LoVo (cell line): ENCODE measurements around the gene IGSF21.

ENCODE experiments used
- DNase-seq: peaks from one replicate; pipeline ENCODE4 v3.0.0-alpha.2; 2016; ENCODE audit warnings: low spot score

IGSF21 gene

GRCh38 chr1:18119771-18120377 lies 12.3 kb downstream of the IGSF21 start:
- DNase-seq: no peak

GRCh38 chr1:18120638-18121037 lies 13.0 kb downstream of the IGSF21 start:
- DNase-seq: no peak

- DNase-seq: no peak
Observed at GRCh38 chr1:18121072-18121820, 13.6 kb downstream of the IGSF21 start.

GRCh38 chr1:18123467-18123992 lies 15.9 kb downstream of the IGSF21 start:
- no peak for DNase-seq

- DNase-seq: no peak
Observed at GRCh38 chr1:18124977-18125376, 17.4 kb downstream of the IGSF21 start.

GRCh38 chr1:18126616-18127015 lies 19.0 kb downstream of the IGSF21 start:
- no peak for DNase-seq

GRCh38 chr1:18128298-18128697 lies 20.7 kb downstream of the IGSF21 start:
- DNase-seq: no peak

- no peak for DNase-seq
Observed at GRCh38 chr1:18130356-18130755, 22.8 kb downstream of the IGSF21 start.

GRCh38 chr1:18132022-18132710 lies 24.6 kb downstream of the IGSF21 start:
- no peak for DNase-seq

GRCh38 chr1:18132711-18133541 lies 25.3 kb downstream of the IGSF21 start:
- DNase-seq: no peak

- DNase-seq: no peak
Observed at GRCh38 chr1:18134324-18135046, 26.9 kb downstream of the IGSF21 start.

GRCh38 chr1:18137759-18138345 lies 30.3 kb downstream of the IGSF21 start:
- no peak for DNase-seq

- no peak for DNase-seq
Observed at GRCh38 chr1:18139198-18139981, 31.8 kb downstream of the IGSF21 start.

- no peak for DNase-seq
Observed at GRCh38 chr1:18140411-18140810, 32.8 kb downstream of the IGSF21 start.

GRCh38 chr1:18141661-18142060 lies 34.1 kb downstream of the IGSF21 start:
- no peak for DNase-seq

GRCh38 chr1:18142471-18142870 lies 34.9 kb downstream of the IGSF21 start:
- DNase-seq: no peak

GRCh38 chr1:18142969-18143368 lies 35.4 kb downstream of the IGSF21 start:
- no peak for DNase-seq

GRCh38 chr1:18144062-18144461 lies 36.5 kb downstream of the IGSF21 start:
- no peak for DNase-seq

- DNase-seq: no peak
Observed at GRCh38 chr1:18144916-18145647, 37.5 kb downstream of the IGSF21 start.
